Raji (cell line): ENCODE data around the gene MMP24OS.

Experiments used
- POLR2A ChIP-seq: IDR thresholded peaks from 2 replicates; pipeline ENCODE4 v1.6.1; 2011; ENCODE audit warnings: low read depth, low read length, control low read depth; ENCODE audit not compliant: insufficient read depth

The MMP24OS gene

GRCh38 chr20:35275741-35276251, 2.1 kb downstream of the MMP24OS start:
- no peak for TF ChIP-seq POLR2A

- no peak for TF ChIP-seq POLR2A
These were observed 3.5 kb downstream of the MMP24OS start for GRCh38 chr20:35274172-35275092.

GRCh38 chr20:35273449-35274171, 4.3 kb downstream of the MMP24OS start:
- no peak for TF ChIP-seq POLR2A

GRCh38 chr20:35271904-35272303, 6.0 kb downstream of the MMP24OS start:
- no peak for TF ChIP-seq POLR2A

GRCh38 chr20:35271073-35271882, 6.6 kb downstream of the MMP24OS start:
- no peak for TF ChIP-seq POLR2A

- no peak for TF ChIP-seq POLR2A
These were observed 7.7 kb downstream of the MMP24OS start for GRCh38 chr20:35270021-35270902.

GRCh38 chr20:35269055-35269781, 8.7 kb downstream of the MMP24OS start:
- TF ChIP-seq POLR2A, result no peak

GRCh38 chr20:35267092-35267491, 10.8 kb downstream of the MMP24OS start:
- TF ChIP-seq POLR2A, result no peak

GRCh38 chr20:35264755-35265154, 13.2 kb downstream of the MMP24OS start:
- TF ChIP-seq POLR2A, result no peak

GRCh38 chr20:35263532-35264341, 14.2 kb downstream of the MMP24OS start:
- TF ChIP-seq POLR2A, result no peak

- no peak for TF ChIP-seq POLR2A
These were observed 17.5 kb downstream of the MMP24OS start for GRCh38 chr20:35260426-35260825.

- TF ChIP-seq POLR2A, result no peak
These were observed 20.6 kb downstream of the MMP24OS start for GRCh38 chr20:35257175-35257909.

GRCh38 chr20:35254448-35254999, 23.4 kb downstream of the MMP24OS start:
- no peak for TF ChIP-seq POLR2A
